HepG2 (cell line): ENCODE measurements around the gene ZFPM1. TPM values are rescaled to one million over a fixed set of nuclear protein-coding genes. Genes with fewer than 3 reads are reported as not detected.
A peak's percentile ranks its signal among the peaks of the same experiment; 100 is the strongest.

Experiments used
- ATAC-seq: fragments of 200-7000 bp; cut with Tn5 transposase; 3 replicates; pipeline ENCODE4 v1.9.1; 2020; ENCODE audit warnings: mild to moderate bottlenecking, moderate library complexity
- BruUV-seq: library from RNA; stranded (reverse); fragments of 400-500 nt; replicated peaks from 2 replicates; lab custom pipeline; 2021; lab: Mats Ljungman, UMichigan
- CTCF ChIA-PET: fragments of 300-600 bp; formaldehyde crosslinking; extraction: SDS; loops from one replicate; lab custom pipeline; 2021; ENCODE audit warnings: low total read pairs, inconsistent platforms, low intra/inter-chr PET ratio; lab: Yijun Ruan, JAX
- POLR2A ChIA-PET: fragments of 350-600 bp; sonication (Branson Sonifier 250); formaldehyde crosslinking; loops from one replicate; lab custom pipeline; 2020; ENCODE audit warnings: antibody characterized with exemption, inconsistent platforms; lab: Yijun Ruan, JAX
- DNase-seq: peaks from one replicate; pipeline ENCODE4 v3.0.0-alpha.2; 2015; ENCODE audit warnings: low spot score
- FAIRE-seq: peaks from 3 replicates; lab custom pipeline; 2011; peaks lifted over from hg19 to GRCh38; lab: Jason Lieb, UNC
- H2AFZ ChIP-seq: one replicate; pipeline ENCODE4 v1.6.1; 2011; ENCODE audit warnings: low read length, inconsistent platforms
- H3K27ac ChIP-seq: fragments of 300-600 bp; 3 replicates; pipeline ENCODE4 v1.8.0; 2011; ENCODE audit warnings: mixed run types, mild to moderate bottlenecking, mixed read lengths, low read length, inconsistent platforms; ENCODE audit not compliant: insufficient read depth; ENCODE audit errors: extremely low read length
- H3K27me3 ChIP-seq, 2 experiments: fragments of 200-600 bp in 1 of 2; 2 replicates in 1 of 2; 3 replicates in 1 of 2; pipeline versions ENCODE4 v1.6.0 to v1.8.0; 2011; ENCODE audit warnings: low read length in 2 of 2, mild to moderate bottlenecking in 2 of 2, moderate library complexity in 2 of 2, inconsistent platforms in 1 of 2; ENCODE audit not compliant: insufficient read depth in 2 of 2, control insufficient read depth in 1 of 2
- H3K36me3 ChIP-seq, 2 experiments: fragments of 200-600 bp in 1 of 2; replicated peaks in 1 of 2; 2 replicates in 1 of 2; 3 replicates in 1 of 2; pipeline versions ENCODE4 v1.5.1 to v1.8.0; 2011; ENCODE audit warnings: low read length in 2 of 2, inconsistent platforms in 1 of 2; ENCODE audit not compliant: insufficient read depth in 2 of 2, control insufficient read depth in 1 of 2
- H3K4me1 ChIP-seq: 2 replicates; pipeline ENCODE4 v1.5.1; 2012; ENCODE audit warnings: low read length, inconsistent platforms; ENCODE audit not compliant: insufficient read depth
- H3K4me2 ChIP-seq: 2 replicates; pipeline ENCODE4 v1.6.0; 2011; ENCODE audit warnings: low read depth, low read length, inconsistent platforms
- H3K4me3 ChIP-seq, 3 experiments: fragments of 200-600 bp in 1 of 3; sonication (generic), shearing (Covaris generic) in 1 of 3; replicated peaks in 1 of 3; 2 replicates each; pipeline ENCODE4 v1.5.1; 2011 to 2016; ENCODE audit warnings: low read length in 3 of 3, inconsistent platforms in 2 of 3, low read depth in 2 of 3, mild to moderate bottlenecking in 2 of 3, control low read depth in 1 of 3, mixed read lengths in 1 of 3; ENCODE audit not compliant: insufficient read depth in 1 of 3
- H3K79me2 ChIP-seq: one replicate; pipeline ENCODE4 v1.6.1; 2011; ENCODE audit warnings: low read length, inconsistent platforms; ENCODE audit not compliant: insufficient read depth
- H3K9ac ChIP-seq: 2 replicates; pipeline ENCODE4 v1.6.0; 2011; ENCODE audit warnings: mild to moderate bottlenecking, low read depth, low read length, inconsistent platforms; ENCODE audit not compliant: insufficient read depth
- H3K9me3 ChIP-seq: 2 replicates; pipeline ENCODE4 v1.5.1; 2012; ENCODE audit warnings: mild to moderate bottlenecking, low read length
- H4K20me1 ChIP-seq: 2 replicates; pipeline ENCODE4 v1.6.0; 2011; ENCODE audit warnings: inconsistent platforms, mild to moderate bottlenecking, low read length, moderate library complexity; ENCODE audit not compliant: insufficient read depth
- HNRNPL ChIP-seq: fragments of 200-400 bp; formaldehyde crosslinking; IDR thresholded peaks from 2 replicates; pipeline ENCODE4 v1.6.1; 2017; ENCODE audit warnings: mild to moderate bottlenecking, low read depth, low read length
- NFKBIZ ChIP-seq: IDR thresholded peaks from 2 replicates; pipeline ENCODE4 v1.6.1; 2018; ENCODE audit warnings: missing genetic modification reagents, missing compliant biosample characterization
- NONO ChIP-seq, 2 experiments: fragments of 450-650 bp in 1 of 2; sonication (generic) in 1 of 2; formaldehyde crosslinking in 1 of 2; IDR thresholded peaks in 1 of 2; conservative IDR thresholded peaks in 1 of 2; 2 replicates each; pipeline versions ENCODE4 v1.6.1 to v1.8.0; 2017 to 2022; ENCODE audit warnings: mild to moderate bottlenecking in 1 of 2, missing genetic modification reagents in 1 of 2, moderate library complexity in 1 of 2
- PITX1 ChIP-seq: sonication (generic); formaldehyde crosslinking; IDR thresholded peaks from 2 replicates; pipeline ENCODE4 v1.5.1; 2020; ENCODE audit warnings: mild to moderate bottlenecking, missing genetic modification reagents
- SOX13 ChIP-seq, 3 experiments: fragments of 450-650 bp in 1 of 3; sonication (generic) in 1 of 3; formaldehyde crosslinking in 1 of 3; IDR thresholded peaks in 2 of 3; conservative IDR thresholded peaks in 1 of 3; 2 replicates each; pipeline versions ENCODE4 v1.5.0 to v1.6.1; 2016 to 2020; ENCODE audit warnings: antibody characterized with exemption in 1 of 3, mild to moderate bottlenecking in 1 of 3, missing compliant biosample characterization in 1 of 3, missing genetic modification reagents in 1 of 3, moderate library complexity in 1 of 3
- SRSF9 ChIP-seq: fragments of 200-400 bp; formaldehyde crosslinking; IDR thresholded peaks from 2 replicates; pipeline ENCODE4 v1.6.1; 2018; ENCODE audit warnings: borderline replicate concordance, mild to moderate bottlenecking, low read depth, low read length; ENCODE audit not compliant: insufficient read depth, poor library complexity, severe bottlenecking
- ZNF18 ChIP-seq: sonication (generic); formaldehyde crosslinking; IDR thresholded peaks from 2 replicates; pipeline ENCODE4 v1.8.0; 2022; ENCODE audit warnings: mild to moderate bottlenecking, missing genetic modification reagents; ENCODE audit not compliant: insufficient replicate concordance
- WGBS: methylation state at CpG from one replicate; pipeline ENCODE4 v1.1.6; 2017; ENCODE audit warnings: low lambda C conversion rate; 5-methylcytosine and 5-hydroxymethylcytosine counted together
- in situ Hi-C: cut with HindIII; loops from 2 replicates; pipeline ENCODE4 v1.10.0; 2017; ENCODE audit warnings: low pct_unique_long_range_greater_than_20kb; ENCODE audit not compliant: extremely low pct_ligation_motif_present
- intact Hi-C: fragments of 100-400 bp; cut with micrococcal nuclease; formaldehyde crosslinking; loops from one replicate; pipeline ENCODE4 v1.10.0; 2022; ENCODE audit not compliant: unreplicated experiment
- polyA plus RNA-seq, 8 experiments: library from polyadenylated mRNA; depleted of rRNA in 3 of 8; stranded (reverse) in 7 of 8; unstranded in 1 of 8; fragments of >200 nt; fragmentation: Illumina TruSeq in 4 of 8; extraction: Trizol in 4 of 8; gene quantifications; 2 replicates each; pipeline versions ENCODE4 v1.2.1 to v1.2.3, GENCODE V29; 2011 to 2016; ENCODE audit warnings: low read depth in 4 of 8, missing spikeins in 1 of 8, mixed read lengths in 1 of 8; ENCODE audit not compliant: insufficient read depth in 1 of 8
- total RNA-seq, 5 experiments: library from RNA; depleted of rRNA; stranded (reverse); fragments of >200 nt; fragmentation: Illumina TruSeq; extraction: Trizol; gene quantifications; 2 replicates each; pipeline ENCODE4 v1.2.3, GENCODE V29; 2016; ENCODE audit warnings: low read depth in 1 of 5

ZFPM1 gene
- total and polyA plus RNA-seq, 2 of the 13 experiments (the other 11 are each of a cell fraction or from before 2014, with no cell fraction given) = 1.3 to 3.8 TPM

- H3K4me3 ChIP-seq = no peak overlapping the region
- no peak overlapping the region for H3K27ac ChIP-seq
- peaks cover 29% of the 10 kb centered on the region for H3K79me2 ChIP-seq
- no TSS peak for BruUV-seq
- no peak for DNase-seq
- no peak for TF ChIP-seq ZNF18 (CRISPR knock-in tag)
- TF ChIP-seq SOX13 (IDR thresholded peaks at IDR 0.05) = no peak
- no peak for TF ChIP-seq SOX13 (CRISPR knock-in tag; conservative IDR thresholded peaks at IDR 0.05 in 1 of 2, IDR thresholded peaks at IDR 0.05 in 1 of 2)
- no peak for TF ChIP-seq NONO (IDR thresholded peaks at IDR 0.05)
- TF ChIP-seq NONO (CRISPR knock-in tag; conservative IDR thresholded peaks at IDR 0.05) = no peak
- TF ChIP-seq SRSF9 = no peak
- TF ChIP-seq HNRNPL = peak; percentile 75
- no peak for TF ChIP-seq PITX1
- no peak for TF ChIP-seq NFKBIZ
- TF ChIP-seq, all 625 proteins: peak for 1
- H4K20me1 ChIP-seq = peaks cover 49% of the 10 kb centered on the region; the same call in 1 of the 2 replicates
- POLR2A ChIA-PET = interaction anchor here (1.0 kb wide), 1 partner anchor 33 kb away, joined by 3 read pairs; no protein-coding TSS in a partner anchor
- H3K4me1 ChIP-seq = peaks cover 12% of the 10 kb centered on the region
- CTCF ChIA-PET = no interaction called here
- in situ Hi-C loops (no loop called here), intact Hi-C loops (no loop called here)
- 91% methylated on average over 5 of the region's 12 CpGs for WGBS
- H3K4me2 ChIP-seq = no peak overlapping the region
- FAIRE-seq (no peak), ATAC-seq (no peak)
- H2AFZ ChIP-seq = no peak overlapping the region
- peaks cover 9 to 18% of the 10 kb centered on the region in 2 experiments; a peak in 2 of 5 replicates for H3K36me3 ChIP-seq
- H3K9me3 ChIP-seq = no peaks in the 10 kb centered on the region
- no peaks in the 10 kb centered on the region for H3K27me3 ChIP-seq
- no peak overlapping the region for H3K9ac ChIP-seq
Observed at GRCh38 chr16:88472069-88472468, 19.0 kb downstream of the ZFPM1 start.
